Body of pancreas (tissue), 4 donors: ENCODE measurements around the gene MED16. TPM values are rescaled to one million over a fixed set of nuclear protein-coding genes. Genes with fewer than 3 reads are reported as not detected.

Source experiments
- ATAC-seq: fragments of 150-250 bp; one replicate; pipeline ENCODE4 v1.9.1; 2016
- DNase-seq, 4 donors: peaks; one replicate each; pipeline ENCODE4 v3.0.0-alpha.2; 2019
- H3K27ac ChIP-seq, 4 donors: fragments of 200-600 bp; sonication (generic); 1 replicate in 3 of 4; 2 replicates in 1 of 4; pipeline versions ENCODE4 v1.5.1 to v1.6.1; 2016 to 2019; ENCODE audit warnings: mild to moderate bottlenecking in 1 of 4, mixed read lengths in 1 of 4, moderate library complexity in 1 of 4
- H3K27me3 ChIP-seq, 2 donors: fragments of 200-600 bp; sonication (generic); one replicate each; pipeline ENCODE4 v1.6.0; 2016; ENCODE audit warnings: mild to moderate bottlenecking in 1 of 2
- H3K36me3 ChIP-seq, 2 donors: fragments of 200-600 bp; sonication (generic); replicated peaks in 1 of 2; 2 replicates each; pipeline ENCODE4 v1.5.1; 2016; ENCODE audit warnings: low read depth in 2 of 2; ENCODE audit not compliant: insufficient read depth in 1 of 2
- H3K4me1 ChIP-seq: fragments of 200-600 bp; sonication (generic); one replicate; pipeline ENCODE4 v1.6.0; 2016
- H3K4me3 ChIP-seq, 2 donors: fragments of 200-600 bp; sonication (generic); 1 replicate in 1 of 2; 2 replicates in 1 of 2; pipeline ENCODE4 v1.5.1; 2016 to 2019
- H3K9me3 ChIP-seq, 3 donors: fragments of 200-600 bp; sonication (generic); 1 replicate in 2 of 3; 2 replicates in 1 of 3; pipeline ENCODE4 v1.5.1; 2016
- POLR2A ChIP-seq, 3 donors: fragments of 450-650 bp; IDR thresholded peaks; one replicate each; pipeline ENCODE4 v1.6.1; 2016; ENCODE audit warnings: antibody characterized with exemption in 3 of 3, mild to moderate bottlenecking in 2 of 3
- WGBS, 2 donors: methylation state at CpG; one replicate each; pipeline ENCODE4 v1.1.5; 2017; 5-methylcytosine and 5-hydroxymethylcytosine counted together
- intact Hi-C: fragments of 100-400 bp; cut with DNase I; formaldehyde crosslinking; loops from one replicate; pipeline ENCODE4 v1.15.1; 2023
- total RNA-seq, 2 donors: library from RNA; depleted of rRNA; stranded (reverse); fragments of >200 nt; gene quantifications; one replicate each; pipeline ENCODE4 v1.1.0, GENCODE V29; 2016
- TF ChIP-seq, protein P1 (sequence below), 7 experiments: fragments of 450-650 bp in 4 of 7; fragments of 200-600 bp in 3 of 7; sonication (generic) in 3 of 7; IDR thresholded peaks; one replicate each; pipeline ENCODE4 v1.5.1; 2016 to 2019; ENCODE audit warnings: antibody characterized with exemption in 7 of 7

The MED16 gene
- total RNA-seq, 2 donors from 2014 or later: 35.0 to 49.8 TPM

DNA sequence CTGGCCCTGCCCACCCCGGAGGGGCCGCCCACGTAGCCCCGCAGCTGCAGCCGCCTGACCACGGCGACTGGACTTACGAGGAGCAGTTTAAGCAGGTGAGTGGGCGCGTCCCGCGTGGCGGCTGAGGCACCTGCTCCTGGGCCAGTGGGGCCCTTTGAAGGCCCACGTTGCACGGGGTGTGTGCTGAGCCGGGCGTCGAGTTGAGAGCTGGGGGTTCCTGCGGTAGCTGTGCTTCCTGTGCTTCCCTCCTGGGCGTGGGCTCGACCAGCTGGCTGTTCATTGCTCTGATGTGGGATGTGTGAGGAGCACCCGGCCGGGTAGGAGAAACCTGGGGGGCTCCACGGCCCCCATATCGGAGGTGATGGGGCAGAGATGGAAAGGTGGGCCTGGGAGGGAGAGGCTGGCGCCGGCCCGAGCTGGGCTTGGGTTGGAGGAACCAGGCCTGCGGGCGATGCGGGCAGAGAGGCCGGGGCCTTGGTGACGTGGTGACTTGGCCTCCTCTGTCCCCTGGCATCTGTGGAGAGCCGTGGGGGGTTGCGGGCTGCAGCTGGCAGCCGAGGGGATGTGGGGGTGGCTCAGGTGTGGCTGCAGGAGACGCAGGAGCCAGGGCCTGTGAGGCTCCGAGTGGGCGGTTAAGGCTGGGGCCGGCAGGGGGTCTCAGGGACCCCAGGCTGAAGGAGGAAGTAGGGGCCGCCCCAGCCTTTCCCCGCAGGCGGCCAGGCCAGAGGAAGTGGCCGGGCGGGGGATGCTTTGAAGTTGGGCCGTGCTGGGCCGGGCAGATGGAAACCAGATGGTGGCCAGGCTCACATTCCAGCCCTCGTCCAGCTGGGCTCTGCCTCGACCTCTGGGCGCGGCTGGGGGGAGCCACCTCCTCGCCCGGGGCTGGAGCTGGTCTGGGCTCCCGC, 39.9 kb upstream of the MED16 start:
- Histone ChIP-seq H3K4me3 (no peak overlapping the region), H3K9me3 (no peaks in the 10 kb centered on the region), H3K27ac (peak overlapping the region in 3 of 4 donors; percentile 41 to 92 (median 84)), H3K4me1 (peaks cover 38% of the 10 kb centered on the region), H3K27me3 (no peaks in the 10 kb centered on the region), H3K36me3 (no peaks in the 10 kb centered on the region)
- intact Hi-C loops: no loop called here
- TF ChIP-seq, protein P1, sequence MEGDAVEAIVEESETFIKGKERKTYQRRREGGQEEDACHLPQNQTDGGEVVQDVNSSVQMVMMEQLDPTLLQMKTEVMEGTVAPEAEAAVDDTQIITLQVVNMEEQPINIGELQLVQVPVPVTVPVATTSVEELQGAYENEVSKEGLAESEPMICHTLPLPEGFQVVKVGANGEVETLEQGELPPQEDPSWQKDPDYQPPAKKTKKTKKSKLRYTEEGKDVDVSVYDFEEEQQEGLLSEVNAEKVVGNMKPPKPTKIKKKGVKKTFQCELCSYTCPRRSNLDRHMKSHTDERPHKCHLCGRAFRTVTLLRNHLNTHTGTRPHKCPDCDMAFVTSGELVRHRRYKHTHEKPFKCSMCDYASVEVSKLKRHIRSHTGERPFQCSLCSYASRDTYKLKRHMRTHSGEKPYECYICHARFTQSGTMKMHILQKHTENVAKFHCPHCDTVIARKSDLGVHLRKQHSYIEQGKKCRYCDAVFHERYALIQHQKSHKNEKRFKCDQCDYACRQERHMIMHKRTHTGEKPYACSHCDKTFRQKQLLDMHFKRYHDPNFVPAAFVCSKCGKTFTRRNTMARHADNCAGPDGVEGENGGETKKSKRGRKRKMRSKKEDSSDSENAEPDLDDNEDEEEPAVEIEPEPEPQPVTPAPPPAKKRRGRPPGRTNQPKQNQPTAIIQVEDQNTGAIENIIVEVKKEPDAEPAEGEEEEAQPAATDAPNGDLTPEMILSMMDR (IDR thresholded peaks at IDR 0.05): no peak
- no peak for TF ChIP-seq POLR2A (IDR thresholded peaks at IDR 0.05)
- DNase-seq (peak in 3 of 4 donors; percentile 46 to 66 (median 51)), ATAC-seq (no peak)
- 54 to 74% methylated on average over 16 to 50 of the region's 54 CpGs for WGBS, 2 donors

DNA sequence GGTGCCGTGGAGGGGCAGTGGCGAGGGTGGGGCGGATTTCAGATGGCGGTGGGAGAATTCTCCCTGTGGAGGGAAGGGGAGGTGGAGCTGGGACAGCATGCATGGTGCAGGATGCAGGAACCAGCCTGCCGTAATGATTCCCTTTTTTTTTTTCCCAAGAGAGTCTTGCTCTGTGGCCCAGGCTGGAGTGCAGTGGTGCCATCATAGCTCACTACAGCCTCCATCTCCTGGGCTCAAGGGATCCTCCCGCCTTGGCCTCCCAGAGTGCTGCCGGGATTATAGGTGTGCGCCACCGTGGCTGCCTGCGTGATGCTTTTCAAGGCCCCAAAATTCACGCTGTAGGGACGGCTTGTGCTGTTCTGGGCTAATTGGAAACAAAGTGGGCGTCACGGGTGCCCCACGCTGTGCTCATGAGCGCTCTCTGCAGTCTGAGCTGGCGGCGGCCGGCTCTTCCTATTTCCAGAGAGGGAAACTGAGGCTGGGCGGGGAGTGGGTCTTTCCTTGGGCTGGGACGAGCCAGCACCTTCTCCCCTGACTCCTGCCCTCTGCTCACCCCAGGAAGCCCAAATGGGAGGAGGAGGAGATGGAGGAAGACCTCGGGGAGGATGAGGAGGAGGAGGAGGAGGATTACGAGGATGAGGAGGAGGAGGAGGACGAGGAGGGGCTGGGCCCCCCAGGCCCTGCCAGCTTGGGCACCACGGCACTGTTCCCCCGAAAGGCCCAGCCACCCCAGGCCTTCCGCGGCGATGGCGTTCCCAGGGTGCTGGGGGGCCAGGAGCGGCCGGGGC, 39.1 kb upstream of the MED16 start:
- intact Hi-C loops: no loop called here
- peak overlapping the region in 1 of 4 donors; percentile 41 for H3K27ac ChIP-seq
- TF ChIP-seq, protein P1 (IDR thresholded peaks at IDR 0.05): no peak
- TF ChIP-seq POLR2A (IDR thresholded peaks at IDR 0.05): no peak

DNA sequence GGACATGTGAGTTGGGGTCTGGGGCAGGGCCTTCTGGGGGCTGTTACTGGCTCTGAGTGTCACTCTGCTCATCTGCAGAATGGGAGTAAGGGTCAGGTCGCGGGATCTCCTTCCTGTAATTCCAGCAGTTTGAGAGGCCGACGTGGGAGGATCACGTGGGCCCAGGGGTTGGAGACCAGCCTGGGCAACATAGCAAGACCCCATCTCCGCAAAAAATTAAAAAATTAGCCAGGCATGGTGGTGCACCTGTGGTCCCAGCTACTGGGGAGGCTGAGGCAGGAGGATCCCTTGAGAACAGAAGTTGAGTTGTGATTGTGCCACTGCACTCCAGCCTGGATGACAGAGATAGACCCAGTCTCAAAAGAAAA, 36.9 kb upstream of the MED16 start:
- DNase-seq: no peak
- no peak for TF ChIP-seq POLR2A (IDR thresholded peaks at IDR 0.05)
- TF ChIP-seq, protein P1 (IDR thresholded peaks at IDR 0.05): no peak
- H3K36me3 ChIP-seq: no peaks in the 10 kb centered on the region
- ATAC-seq: no peak
- 92 to 95% methylated on average over 6 of the region's 6 CpGs for WGBS, 2 donors
- intact Hi-C loops: no loop called here
- no peak overlapping the region for H3K27ac ChIP-seq
- H3K27me3 ChIP-seq: no peaks in the 10 kb centered on the region
- H3K4me1 ChIP-seq: peaks cover 43% of the 10 kb centered on the region
- no peaks in the 10 kb centered on the region for H3K9me3 ChIP-seq
- H3K4me3 ChIP-seq: no peak overlapping the region

More for the DNA sequence above, 39.1 kb upstream of the MED16 start:
- Histone ChIP-seq H3K27me3 (no peaks in the 10 kb centered on the region), H3K9me3 (no peaks in the 10 kb centered on the region), H3K4me3 (no peak overlapping the region), H3K36me3 (no peaks in the 10 kb centered on the region), H3K4me1 (peaks cover 46% of the 10 kb centered on the region)
- WGBS, 2 donors: 89 to 94% methylated on average over 24 to 30 of the region's 32 CpGs
- ATAC-seq (no peak), DNase-seq (no peak)

DNA sequence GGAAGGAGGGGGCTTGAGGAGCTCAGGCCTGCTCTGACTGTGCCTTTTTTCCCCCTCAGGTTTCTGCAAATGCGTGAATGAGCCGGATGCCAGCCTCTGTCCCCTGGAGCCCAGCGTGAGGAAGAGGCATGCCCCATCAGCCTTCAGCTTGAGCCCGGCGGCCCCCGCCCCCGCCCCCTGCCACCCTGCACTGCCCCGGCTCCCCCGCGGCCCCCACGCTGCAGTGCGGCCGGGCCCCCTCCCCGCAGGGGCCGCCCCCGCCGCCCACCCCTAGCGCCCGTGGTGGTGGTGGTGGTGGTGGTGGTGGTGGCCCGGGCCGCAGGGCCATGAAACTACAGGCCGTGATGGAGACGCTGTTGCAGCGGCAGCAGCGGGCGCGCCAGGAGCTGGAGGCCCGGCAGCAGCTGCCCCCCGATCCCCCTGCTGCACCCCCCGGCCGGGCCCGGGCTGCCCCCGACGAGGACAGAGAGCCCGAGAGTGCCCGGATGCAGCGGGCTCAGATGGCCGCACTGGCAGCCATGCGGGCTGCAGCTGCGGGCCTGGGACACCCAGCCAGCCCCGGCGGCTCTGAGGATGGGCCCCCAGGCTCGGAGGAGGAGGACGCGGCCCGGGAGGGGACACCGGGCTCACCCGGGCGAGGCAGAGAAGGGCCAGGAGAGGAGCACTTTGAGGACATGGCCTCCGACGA, 36.4 kb upstream of the MED16 start:
- WGBS, 2 donors: 92 to 94% methylated on average over 8 to 33 of the region's 51 CpGs
- DNase-seq: no peak
- H3K4me3 ChIP-seq: no peak overlapping the region
- no peaks in the 10 kb centered on the region for H3K27me3 ChIP-seq
- no peak overlapping the region for H3K27ac ChIP-seq
- H3K4me1 ChIP-seq: peaks cover 43% of the 10 kb centered on the region
- ATAC-seq: no peak
- no peaks in the 10 kb centered on the region for H3K9me3 ChIP-seq
- intact Hi-C loops: no loop called here
- TF ChIP-seq, protein P1 (IDR thresholded peaks at IDR 0.05): no peak
- TF ChIP-seq POLR2A (IDR thresholded peaks at IDR 0.05): no peak
- H3K36me3 ChIP-seq: no peaks in the 10 kb centered on the region
